ENCODE data around the gene GJB4.
"Not testable (repeated sequence)": the region's sequence is repeated elsewhere in the genome, so short reads cannot be mapped to it uniquely, and the experiment has no call there.

Gene GJB4

DNA sequence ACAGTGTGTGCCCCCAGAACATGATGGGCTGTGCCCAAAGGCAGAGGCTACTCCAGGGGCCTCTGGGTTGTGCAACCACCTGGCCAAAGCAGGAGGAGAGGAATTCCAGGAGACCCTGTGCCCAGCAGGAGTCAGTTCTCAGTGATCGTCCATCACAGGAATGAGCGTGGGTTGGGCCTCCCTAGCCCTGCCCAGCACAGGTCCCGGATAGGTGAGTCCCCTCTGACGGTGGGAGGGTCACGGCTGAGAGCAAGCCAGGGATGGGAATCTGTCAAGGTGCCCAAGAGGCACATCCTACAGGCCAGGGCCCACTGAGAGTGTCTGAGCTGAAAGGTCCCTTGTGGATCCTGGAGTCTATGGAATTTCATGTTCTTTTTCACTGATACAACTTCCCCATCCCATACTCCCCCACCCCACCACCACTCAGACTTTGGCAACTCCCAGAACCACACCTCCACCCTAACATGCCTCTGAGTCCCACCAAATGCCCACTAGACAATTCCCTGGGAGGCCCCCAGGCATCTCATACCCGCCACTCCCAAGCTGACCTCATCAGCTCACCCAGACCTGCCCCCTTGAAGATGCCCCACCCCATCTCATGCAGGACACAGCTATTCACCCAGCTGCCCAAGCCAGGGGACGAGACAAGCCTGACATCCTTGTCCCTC lies 3.1 kb downstream of the GJB4 start:
- in situ Hi-C loops (cut with MboI; ENCODE audit: low pct_unique_long_range_greater_than_20kb, low sequenced_read_pairs, unreplicated experiment) = no loop called here
- DNase-seq (ENCODE audit: low spot score) = no peak

DNA sequence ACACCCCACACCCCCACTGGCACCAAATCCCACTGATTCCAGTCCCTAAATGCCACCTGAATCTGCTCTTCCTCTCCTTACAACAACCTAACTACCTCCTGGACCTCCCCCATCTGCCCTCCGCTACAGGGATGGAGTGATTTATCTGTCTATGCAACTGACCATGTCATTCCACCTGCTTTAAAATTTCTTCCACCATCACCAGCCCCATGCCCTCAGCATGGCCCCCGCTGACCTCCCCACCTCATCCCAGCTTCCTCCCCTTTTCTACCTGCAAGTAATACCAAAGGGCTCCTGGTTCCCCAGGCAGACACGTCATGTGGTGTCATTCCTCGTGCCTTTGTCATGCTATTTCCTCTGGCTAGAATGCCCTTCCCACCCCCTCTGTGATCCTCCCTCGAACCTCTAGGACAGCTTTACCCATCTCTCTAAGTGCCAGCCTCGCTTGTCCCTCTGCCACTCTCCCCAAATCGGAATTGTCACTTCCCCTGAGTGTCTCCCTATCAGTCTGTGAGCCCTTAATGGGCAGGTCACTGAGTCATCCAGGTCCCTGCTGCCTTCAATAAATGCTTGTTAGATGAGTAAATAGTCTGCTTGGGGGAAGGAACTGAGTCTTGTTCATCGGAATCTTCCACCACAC lies 3.7 kb downstream of the GJB4 start:
- no peak for DNase-seq (ENCODE audit: low spot score)
- no peak for TF ChIP-seq CTCF (IDR thresholded peaks at IDR 0.05; ENCODE audit: extremely low read depth, insufficient read depth, missing control alignments)
- in situ Hi-C loops (cut with MboI; ENCODE audit: low pct_unique_long_range_greater_than_20kb, low sequenced_read_pairs, unreplicated experiment) = no loop called here

More for the DNA sequence above, 3.1 kb downstream of the GJB4 start:
- TF ChIP-seq CTCF (IDR thresholded peaks at IDR 0.05; ENCODE audit: extremely low read depth, insufficient read depth, missing control alignments) = no peak

DNA sequence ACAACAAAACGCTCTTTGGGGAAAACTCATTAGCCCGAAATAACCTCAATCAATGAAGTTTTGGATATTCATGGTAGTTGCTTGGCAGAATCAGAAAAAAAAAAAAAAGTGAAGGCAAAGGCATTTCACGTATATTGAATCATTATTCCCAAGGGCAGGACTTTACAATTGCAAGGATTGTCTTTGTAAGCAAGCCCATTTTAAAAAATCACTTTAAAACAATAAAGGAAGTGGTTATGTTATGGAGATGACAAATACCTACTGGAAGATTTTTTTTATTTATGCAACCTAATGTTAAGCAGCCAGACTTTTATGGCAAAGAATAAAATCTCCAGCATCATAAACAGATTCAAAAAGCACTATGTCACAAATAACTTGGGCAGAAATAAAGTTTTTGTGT lies 9.3 kb downstream of the GJB4 start:
- DNase-seq (ENCODE audit: low spot score) = no peak
- in situ Hi-C loops (cut with MboI; ENCODE audit: low pct_unique_long_range_greater_than_20kb, low sequenced_read_pairs, unreplicated experiment) = no loop called here
- TF ChIP-seq CTCF (IDR thresholded peaks at IDR 0.05; ENCODE audit: extremely low read depth, insufficient read depth, missing control alignments) = no peak

GRCh38 chr1:34770891-34771504 lies 11.5 kb downstream of the GJB4 start:
- in situ Hi-C loops (cut with MboI; ENCODE audit: low pct_unique_long_range_greater_than_20kb, low sequenced_read_pairs, unreplicated experiment) = no loop called here
- no peak for TF ChIP-seq CTCF (IDR thresholded peaks at IDR 0.05; ENCODE audit: extremely low read depth, insufficient read depth, missing control alignments)
- no peak for DNase-seq (ENCODE audit: low spot score)

DNA sequence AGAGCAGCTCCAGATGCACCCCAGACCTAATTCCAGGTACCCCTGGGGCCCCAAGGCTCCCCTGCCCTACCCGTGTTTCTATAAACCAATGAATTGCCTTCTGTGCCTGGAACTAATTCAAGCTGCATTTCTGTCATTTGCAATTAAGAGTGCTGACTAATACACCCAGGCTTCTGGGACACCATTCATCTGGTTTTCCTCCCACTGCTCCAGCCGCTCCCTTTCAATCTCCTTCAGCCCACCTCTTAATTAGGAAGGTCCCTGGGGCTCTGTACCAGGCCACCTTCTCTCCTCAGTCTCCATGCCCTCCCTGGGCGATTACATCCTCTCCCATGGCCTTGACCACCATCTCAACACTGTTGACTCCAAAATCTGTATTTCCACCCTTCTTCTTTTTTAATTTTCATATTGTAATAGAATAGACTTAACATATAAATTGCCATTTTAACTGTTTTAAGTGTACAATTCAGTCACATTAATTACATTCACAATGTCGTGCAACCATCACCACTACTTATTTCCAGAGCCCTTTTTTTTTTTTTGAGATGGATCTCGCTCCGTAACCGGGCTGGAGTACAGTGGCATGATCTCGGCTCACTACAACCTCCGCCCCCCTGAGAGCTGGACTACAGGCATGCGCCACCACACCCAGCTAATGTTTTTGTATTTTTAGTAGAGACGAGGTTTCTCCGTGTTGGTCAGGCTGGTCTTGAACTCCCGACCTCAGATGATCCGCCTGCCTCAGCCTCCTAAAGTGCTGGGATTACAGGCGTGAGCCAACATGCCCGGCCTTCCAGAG lies 12.2 kb downstream of the GJB4 start:
- TF ChIP-seq CTCF (IDR thresholded peaks at IDR 0.05; ENCODE audit: extremely low read depth, insufficient read depth, missing control alignments) = no peak
- DNase-seq (ENCODE audit: low spot score) = no peak
- in situ Hi-C loops (cut with MboI; ENCODE audit: low pct_unique_long_range_greater_than_20kb, low sequenced_read_pairs, unreplicated experiment) = no loop called here

DNA sequence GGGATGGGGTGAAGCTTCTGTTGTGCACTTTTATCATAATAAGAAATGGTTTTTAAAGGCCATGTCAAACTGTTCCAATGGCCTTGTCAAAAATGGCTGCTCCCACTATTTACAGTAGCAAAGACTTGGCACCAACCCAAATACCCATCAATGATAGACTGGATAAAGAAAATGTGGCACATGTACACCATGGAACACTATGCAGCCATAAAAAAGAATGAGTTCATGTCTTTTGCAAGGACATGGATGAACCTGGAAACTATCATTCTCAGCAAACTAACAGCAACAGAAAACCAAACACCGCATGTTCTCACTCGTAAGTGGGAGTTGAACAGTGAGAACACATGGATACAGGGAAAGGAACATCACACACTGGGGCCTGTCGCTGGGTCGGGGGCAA lies 13.6 kb downstream of the GJB4 start:
- in situ Hi-C loops (cut with MboI; ENCODE audit: low pct_unique_long_range_greater_than_20kb, low sequenced_read_pairs, unreplicated experiment); DNase-seq (ENCODE audit: low spot score): not testable (repeated sequence)
